Measurements from ENCODE around the gene AJM1.

DNA sequence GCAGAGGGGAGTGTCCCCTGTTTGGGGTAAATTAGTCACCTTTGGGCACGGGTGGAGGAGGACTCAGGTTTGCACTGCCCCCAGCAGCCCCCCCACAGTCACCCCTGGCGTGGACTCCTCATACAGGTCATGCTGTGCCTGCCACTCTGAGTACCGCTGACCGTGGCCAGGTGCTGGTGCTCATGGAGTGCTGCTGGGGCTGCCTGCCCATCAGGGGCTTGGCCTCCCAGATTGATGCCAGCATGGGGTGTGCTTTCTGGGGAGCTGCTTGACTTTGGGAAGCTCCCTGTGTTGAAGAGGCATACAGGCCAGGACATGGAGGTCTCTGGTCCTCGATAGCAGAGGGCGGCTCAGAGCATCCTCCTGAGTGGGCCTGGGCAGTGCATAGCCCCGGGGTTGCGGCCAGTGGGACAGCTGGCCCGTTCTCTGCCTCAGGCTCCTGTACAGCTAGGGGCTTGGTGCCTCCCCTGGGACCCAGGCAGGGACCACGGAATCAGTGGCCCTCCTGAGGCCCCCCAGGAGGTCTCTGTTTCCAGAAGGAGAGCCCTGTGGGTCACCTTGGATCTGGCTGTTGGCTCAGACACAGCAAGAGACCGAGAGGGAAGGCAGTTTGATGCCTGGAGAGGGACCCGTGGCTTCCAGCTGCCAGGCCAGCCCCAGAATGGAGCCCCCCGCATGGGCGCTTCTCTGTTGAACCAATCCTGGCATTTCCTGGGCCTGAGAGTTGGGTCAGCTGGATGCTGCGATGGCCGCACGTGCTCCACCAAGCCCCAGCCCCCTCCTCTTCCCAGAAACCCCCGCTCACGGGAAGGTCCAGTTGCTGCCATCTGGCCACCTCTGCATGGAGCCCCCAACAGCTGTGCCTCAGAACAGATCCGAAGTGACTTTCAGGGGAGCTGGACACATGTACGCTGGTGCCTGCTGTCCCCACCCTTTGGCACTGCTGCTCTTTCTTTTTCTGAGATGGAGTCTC lies 6.1 kb upstream of the AJM1 start:
- TF ChIP-seq MAX (IDR thresholded peaks at IDR 0.05) (no peak), REST (IDR thresholded peaks at IDR 0.05; ENCODE audit: low read depth) (no peak), CTCF (IDR thresholded peaks at IDR 0.05 in 2 of 3, conservative IDR thresholded peaks at IDR 0.05 in 1 of 3; ENCODE audit: borderline replicate concordance in 1 of 3, insufficient read depth in 1 of 3, low read depth in 2 of 3, low read length in 2 of 3) (no peak), EZH2phosphoT487 (IDR thresholded peaks at IDR 0.05; ENCODE audit: borderline replicate concordance) (no peak), SP1 (IDR thresholded peaks at IDR 0.05; ENCODE audit: low read depth) (no peak), POLR2A (IDR thresholded peaks at IDR 0.05; ENCODE audit: borderline replicate concordance, extremely low read depth, insufficient read depth, insufficient read length) (no peak), ZFX (IDR thresholded peaks at IDR 0.05) (no peak), SIN3A (IDR thresholded peaks at IDR 0.05; ENCODE audit: low read depth) (no peak), POLR2AphosphoS5 (IDR thresholded peaks at IDR 0.05; ENCODE audit: low read depth, low read length) (no peak), CEBPB (IDR thresholded peaks at IDR 0.05; ENCODE audit: low read depth) (no peak), EZH2 (IDR thresholded peaks at IDR 0.05) (no peak), JUND (IDR thresholded peaks at IDR 0.05) (no peak)
- TF ChIP-seq, protein P1, sequence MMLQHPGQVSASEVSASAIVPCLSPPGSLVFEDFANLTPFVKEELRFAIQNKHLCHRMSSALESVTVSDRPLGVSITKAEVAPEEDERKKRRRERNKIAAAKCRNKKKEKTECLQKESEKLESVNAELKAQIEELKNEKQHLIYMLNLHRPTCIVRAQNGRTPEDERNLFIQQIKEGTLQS (IDR thresholded peaks at IDR 0.05) = no peak
